Non-pigmented ciliary epithelial cell (primary cell): ENCODE measurements around the gene NEK10.
A peak's percentile ranks its signal among the peaks of the same experiment; 100 is the strongest.
"Not testable (repeated sequence)": the region's sequence is repeated elsewhere in the genome, so short reads cannot be mapped to it uniquely, and the experiment has no call there.

Experiments
- DNase-seq: peaks from one replicate; pipeline ENCODE4 v3.0.0-alpha.2; 2010; ENCODE audit warnings: low read depth

NEK10 gene, protein sequence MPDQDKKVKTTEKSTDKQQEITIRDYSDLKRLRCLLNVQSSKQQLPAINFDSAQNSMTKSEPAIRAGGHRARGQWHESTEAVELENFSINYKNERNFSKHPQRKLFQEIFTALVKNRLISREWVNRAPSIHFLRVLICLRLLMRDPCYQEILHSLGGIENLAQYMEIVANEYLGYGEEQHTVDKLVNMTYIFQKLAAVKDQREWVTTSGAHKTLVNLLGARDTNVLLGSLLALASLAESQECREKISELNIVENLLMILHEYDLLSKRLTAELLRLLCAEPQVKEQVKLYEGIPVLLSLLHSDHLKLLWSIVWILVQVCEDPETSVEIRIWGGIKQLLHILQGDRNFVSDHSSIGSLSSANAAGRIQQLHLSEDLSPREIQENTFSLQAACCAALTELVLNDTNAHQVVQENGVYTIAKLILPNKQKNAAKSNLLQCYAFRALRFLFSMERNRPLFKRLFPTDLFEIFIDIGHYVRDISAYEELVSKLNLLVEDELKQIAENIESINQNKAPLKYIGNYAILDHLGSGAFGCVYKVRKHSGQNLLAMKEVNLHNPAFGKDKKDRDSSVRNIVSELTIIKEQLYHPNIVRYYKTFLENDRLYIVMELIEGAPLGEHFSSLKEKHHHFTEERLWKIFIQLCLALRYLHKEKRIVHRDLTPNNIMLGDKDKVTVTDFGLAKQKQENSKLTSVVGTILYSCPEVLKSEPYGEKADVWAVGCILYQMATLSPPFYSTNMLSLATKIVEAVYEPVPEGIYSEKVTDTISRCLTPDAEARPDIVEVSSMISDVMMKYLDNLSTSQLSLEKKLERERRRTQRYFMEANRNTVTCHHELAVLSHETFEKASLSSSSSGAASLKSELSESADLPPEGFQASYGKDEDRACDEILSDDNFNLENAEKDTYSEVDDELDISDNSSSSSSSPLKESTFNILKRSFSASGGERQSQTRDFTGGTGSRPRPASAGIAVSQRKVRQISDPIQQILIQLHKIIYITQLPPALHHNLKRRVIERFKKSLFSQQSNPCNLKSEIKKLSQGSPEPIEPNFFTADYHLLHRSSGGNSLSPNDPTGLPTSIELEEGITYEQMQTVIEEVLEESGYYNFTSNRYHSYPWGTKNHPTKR

GRCh38 chr3:27368831-27369607 is at the start of gene NEK10:
Gene NEK10 (minus strand): TSS chr3:27369383. CDS start chr3:27352882, 16,501 bp downstream.
- peak; percentile 63 for DNase-seq

DNA sequence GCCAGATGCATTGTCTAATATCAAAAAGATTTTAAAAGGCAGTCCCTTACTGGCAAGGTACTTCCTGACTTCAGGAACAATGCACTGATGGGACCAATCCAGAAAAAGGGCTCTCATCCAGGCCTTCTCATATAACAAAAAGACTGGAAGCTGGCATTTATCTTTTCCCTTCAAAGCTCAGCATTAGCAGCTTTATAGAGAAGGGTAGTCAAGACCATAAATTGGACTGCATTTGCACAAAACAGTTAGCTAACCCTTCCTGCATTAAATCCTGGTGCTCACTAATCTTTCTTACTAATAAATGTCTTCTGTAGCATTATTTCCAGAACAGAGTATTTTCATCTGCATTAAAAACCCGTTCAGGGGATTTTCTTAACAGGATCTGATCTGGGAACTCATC is 46.0 kb upstream of the NEK10 start:
- no peak for DNase-seq

DNA sequence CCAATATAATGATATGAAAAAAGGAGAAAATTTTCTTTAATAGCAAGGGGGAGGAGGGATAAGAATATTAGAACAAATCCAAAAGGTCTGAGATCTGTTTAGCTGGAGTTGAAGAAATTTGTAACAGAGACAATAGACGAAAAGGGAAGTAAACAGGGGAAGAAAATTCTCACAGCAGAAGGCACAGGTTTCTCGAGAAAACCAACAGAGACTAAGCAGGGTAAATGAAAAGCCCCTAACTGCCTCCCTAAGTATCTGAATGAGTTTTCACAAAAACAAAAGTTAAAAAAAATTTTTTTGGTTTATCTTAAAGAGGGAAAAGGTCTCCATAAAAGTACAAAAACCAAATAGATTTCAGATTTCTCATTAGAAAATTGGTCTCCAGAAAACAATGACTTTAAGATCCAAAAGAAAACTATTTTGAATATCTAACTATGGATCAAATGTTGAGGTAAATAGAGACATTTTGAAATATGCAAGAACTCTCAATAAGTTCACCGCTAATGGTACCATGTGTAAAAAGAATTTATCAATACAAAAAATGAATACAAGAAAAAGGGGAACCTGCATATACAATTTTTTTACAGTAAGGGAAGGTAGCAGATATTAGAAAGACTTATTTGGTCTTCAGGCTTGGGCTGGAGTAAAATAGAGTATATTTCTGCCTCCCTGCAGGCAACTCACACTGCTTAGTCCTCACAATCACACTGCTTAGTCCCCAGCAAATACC is 23.9 kb upstream of the NEK10 start:
- DNase-seq, result no peak

GRCh38 chr3:27392414-27392813 is 23.2 kb upstream of the NEK10 start:
- DNase-seq, result not testable (repeated sequence)

DNA sequence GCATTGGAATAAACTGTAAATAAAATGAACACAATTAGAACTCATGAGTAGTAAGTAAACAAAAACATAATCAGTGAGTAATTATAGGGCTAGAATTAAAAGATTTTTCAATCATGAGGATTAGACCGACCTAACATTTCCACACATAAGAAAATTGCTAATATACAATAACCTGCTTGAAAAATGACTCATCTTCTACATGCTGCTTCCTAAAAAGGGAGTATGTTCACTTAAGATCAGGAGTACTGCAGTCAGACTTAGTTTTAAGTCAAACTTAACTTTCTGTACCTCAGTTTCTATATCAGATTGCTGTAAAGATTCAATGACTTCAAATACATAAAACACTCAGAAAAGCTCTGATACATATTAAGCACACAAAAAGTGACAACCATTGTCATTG is 22.6 kb upstream of the NEK10 start:
- DNase-seq, result no peak

DNA sequence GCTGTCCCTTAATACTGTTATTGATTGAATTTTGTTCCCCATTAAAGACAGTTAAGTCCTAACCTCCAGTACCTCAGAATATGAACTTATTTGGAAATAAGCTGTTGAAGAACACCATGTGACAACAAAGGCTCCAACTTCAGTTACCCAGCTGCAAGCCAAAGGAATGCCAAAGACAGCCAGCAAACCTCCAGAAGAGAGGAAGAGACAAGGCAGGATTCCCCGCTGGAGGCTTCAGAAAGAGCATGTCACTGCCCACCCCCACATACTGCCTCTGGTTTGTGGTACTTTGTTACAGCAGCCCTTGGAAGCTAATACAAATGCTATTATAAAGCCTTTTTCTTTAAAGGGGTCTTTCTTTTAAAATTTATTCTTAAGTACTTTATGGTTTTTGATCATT is 18.4 kb upstream of the NEK10 start:
- DNase-seq, result no peak

DNA sequence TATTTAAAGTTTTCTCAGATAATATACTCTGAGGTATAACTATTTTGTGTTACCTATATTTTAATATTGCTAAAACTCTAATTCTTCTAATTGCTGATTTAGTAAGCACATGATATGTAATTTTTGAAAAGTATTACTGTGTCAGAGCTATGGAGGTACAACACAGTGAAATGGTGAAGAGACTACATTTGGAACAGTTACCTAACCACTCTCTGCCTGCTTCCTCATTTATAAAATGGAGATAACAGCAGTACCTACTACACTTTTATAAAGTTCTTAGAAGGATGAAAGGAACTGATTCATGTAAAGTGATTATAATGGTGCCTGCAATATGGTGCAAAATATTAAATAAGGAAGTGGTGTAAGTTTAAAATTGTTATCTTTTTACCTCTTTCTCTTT is 16.3 kb upstream of the NEK10 start:
- DNase-seq, result no peak

- DNase-seq, result no peak
These were observed 15.0 kb upstream of the NEK10 start for GRCh38 chr3:27384191-27384590.

DNA sequence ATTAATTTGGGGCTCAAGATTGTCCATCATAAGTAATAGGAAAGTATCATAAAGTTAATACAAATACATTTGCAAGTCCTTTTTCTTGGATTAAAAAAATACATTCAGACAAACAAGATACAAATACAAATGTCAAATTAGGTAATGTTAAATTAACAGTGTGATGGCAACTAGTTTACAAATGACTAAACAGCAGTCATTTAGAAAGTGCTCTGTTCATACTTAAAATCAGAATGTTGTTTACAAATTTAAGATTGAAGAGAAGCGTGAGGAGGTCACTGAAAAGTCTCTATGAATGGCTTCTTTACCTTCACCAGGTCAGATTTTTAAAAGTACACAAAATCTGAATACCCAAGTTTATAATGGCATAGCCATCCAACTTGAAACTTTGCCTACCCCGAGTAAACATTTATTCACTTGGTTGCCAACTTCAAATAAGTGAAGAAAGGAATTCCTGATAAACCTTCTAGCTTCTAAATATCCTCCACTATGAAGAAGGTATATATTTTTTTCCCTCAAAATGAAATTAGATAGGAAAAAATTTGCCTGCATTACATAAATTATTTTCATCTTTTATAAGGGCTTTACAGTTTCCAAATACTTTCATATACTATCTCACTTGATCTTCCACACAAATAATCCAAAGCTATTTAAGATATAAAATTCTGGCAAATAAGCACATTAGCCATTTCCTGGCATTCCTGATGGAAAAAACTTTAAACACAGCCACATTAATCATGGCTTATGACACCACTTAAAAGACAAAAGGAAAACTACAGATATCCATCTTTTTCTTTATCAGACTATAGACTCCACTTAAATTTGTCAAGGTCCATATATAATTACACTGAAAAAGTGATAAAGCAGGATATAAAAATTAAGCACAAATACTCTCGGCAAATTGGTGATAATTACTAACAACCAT is 11.5 kb upstream of the NEK10 start:
- DNase-seq, result no peak

- no peak for DNase-seq
These were observed 9.1 kb upstream of the NEK10 start for GRCh38 chr3:27378331-27378730.

- no peak for DNase-seq
These were observed 7.1 kb upstream of the NEK10 start for GRCh38 chr3:27376109-27376772.

DNA sequence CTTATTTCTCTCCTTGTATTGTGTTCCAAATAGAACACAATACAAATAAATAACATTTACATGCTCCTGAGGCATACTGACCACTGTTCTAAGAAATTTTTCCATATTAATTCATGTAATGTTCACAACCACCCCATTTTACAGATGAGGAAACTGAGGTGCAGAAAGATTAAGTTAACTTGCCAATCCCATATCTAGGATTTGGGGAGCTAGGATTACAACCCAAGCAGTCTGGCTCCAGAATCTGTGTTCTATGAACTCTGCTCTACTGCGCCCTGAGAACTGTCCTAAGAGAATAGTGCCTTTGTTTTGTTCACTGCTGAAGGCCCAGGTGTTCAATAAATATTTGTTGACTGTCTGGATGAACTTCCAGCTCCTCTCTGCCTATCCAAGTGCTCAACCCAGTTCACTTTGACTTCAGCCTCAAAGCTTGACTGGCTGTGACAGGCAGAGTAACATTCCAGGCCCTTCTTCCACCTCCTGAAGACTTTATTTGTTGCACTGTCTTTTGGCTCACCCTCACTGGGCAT is 3.1 kb downstream of the NEK10 start:
- no peak for DNase-seq

GRCh38 chr3:27360113-27361078 is 8.8 kb downstream of the NEK10 start:
- DNase-seq, result no peak

DNA sequence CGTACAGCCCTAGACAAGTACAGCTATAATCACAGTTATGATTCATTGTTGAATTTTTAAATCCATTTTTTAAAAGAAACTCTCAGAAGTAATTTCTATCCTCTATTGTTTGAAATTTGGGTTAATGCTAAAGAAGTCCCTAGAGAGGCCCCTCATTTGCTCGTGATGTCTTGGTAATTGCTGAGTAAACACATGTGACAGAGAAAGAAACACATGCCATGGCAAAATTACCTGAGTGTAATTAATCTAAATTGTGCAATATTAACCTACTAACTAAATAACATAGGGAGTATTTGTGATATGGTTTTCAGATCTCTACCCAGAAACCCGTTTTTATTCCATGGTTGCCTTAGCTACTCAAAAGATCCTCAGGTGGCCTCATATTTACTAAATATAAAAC is 10.8 kb downstream of the NEK10 start:
- DNase-seq, result no peak

- DNase-seq, result no peak
These were observed 11.4 kb downstream of the NEK10 start for GRCh38 chr3:27357665-27358258.

DNA sequence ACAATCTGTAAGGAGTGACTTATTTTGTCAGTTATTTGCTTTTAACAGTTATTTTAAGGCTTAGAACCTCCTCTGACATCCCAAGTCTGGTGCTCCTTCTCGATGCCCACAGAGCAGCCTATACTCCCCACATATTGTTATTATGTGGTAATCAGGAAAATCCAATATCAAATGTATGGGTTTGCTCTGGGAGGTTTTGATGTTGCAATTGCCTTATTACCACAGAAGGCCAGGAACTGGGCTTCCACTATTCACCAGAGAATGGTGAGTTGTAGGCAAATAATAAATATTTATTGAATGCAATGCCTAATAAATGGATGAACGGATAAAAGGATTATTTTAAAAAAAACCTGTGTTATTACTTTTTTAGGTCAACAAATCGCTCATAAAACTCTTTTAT is 12.2 kb downstream of the NEK10 start:
- DNase-seq, result no peak

DNA sequence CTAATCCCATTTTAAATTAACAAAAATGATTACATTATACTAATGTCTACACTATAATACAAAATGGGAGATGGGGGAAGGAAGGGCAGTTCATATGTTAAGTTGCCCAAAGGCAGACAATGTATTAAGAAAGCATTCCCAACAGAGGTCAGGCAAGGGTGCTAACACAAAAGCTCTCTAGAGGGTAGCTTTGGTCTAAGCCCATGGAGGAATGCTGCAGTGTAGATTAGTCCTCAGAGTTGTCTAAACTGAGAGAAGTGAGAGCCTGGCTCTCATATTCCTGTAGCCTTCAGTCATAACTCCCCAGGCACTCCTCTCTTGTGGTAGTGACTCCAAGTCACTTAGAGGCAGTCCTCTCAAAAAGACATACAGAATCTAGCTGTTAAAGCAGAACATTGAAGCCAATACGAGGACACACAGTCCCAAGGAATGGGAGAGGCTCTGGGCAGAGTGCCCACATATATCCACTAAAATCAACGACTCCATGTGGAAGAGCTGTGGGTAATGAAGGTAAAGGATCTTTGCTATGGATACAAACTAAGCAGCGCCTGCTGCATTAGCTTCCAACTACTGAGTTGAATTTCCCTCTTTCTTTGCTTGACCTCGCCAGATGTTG is 14.5 kb downstream of the NEK10 start:
- DNase-seq, result no peak
